Subcutaneous abdominal adipose tissue (tissue), 5 donors: ENCODE results near the gene GLDC.
A peak's percentile ranks its signal among the peaks of the same experiment; 100 is the strongest.

ENCODE experiments used
- H3K27ac ChIP-seq: one replicate; pipeline ENCODE4 v1.7.0; 2013; ENCODE audit warnings: low read depth, mild to moderate bottlenecking, inconsistent platforms, low read length, moderate library complexity
- H3K27me3 ChIP-seq, 5 donors: one replicate each; pipeline ENCODE4 v1.7.0; 2013; ENCODE audit warnings: low read length in 5 of 5, inconsistent platforms in 1 of 5; ENCODE audit not compliant: control insufficient read depth in 5 of 5, insufficient read depth in 4 of 5
- H3K36me3 ChIP-seq, 5 donors: one replicate each; pipeline ENCODE4 v1.7.0; 2013; ENCODE audit warnings: low read length in 5 of 5; ENCODE audit not compliant: control insufficient read depth in 5 of 5, insufficient read depth in 5 of 5
- H3K4me1 ChIP-seq, 5 donors: one replicate each; pipeline ENCODE4 v1.7.0; 2013; ENCODE audit warnings: low read length in 5 of 5, mild to moderate bottlenecking in 3 of 5, moderate library complexity in 1 of 5; ENCODE audit not compliant: control insufficient read depth in 5 of 5, insufficient read depth in 5 of 5
- H3K4me3 ChIP-seq, 5 donors: one replicate each; pipeline ENCODE4 v1.7.0; 2013; ENCODE audit warnings: low read length in 5 of 5, low read depth in 1 of 5
- H3K9ac ChIP-seq, 5 donors: one replicate each; pipeline ENCODE4 v1.7.0; 2013; ENCODE audit warnings: low read length in 5 of 5, mild to moderate bottlenecking in 4 of 5, moderate library complexity in 3 of 5
- H3K9me3 ChIP-seq, 5 donors: one replicate each; pipeline ENCODE4 v1.7.0; 2013; ENCODE audit warnings: low read length in 5 of 5; ENCODE audit not compliant: control insufficient read depth in 5 of 5
- donor health status: healthy.
- donor health status: healthy.
- donor health status: healthy.
- donor health status: healthy.
- donor health status: healthy.

Gene GLDC

GRCh38 chr9:6680797-6681146 is 35.2 kb upstream of the GLDC start:
- H3K4me3 ChIP-seq: peak overlapping the region; percentile 67 to 89 (median 83)
- H3K9ac ChIP-seq: peak overlapping the region; percentile 49 to 94 (median 90)
- no peaks in the 10 kb centered on the region for H3K27me3 ChIP-seq
- no peaks in the 10 kb centered on the region for H3K9me3 ChIP-seq
- H3K4me1 ChIP-seq: peaks cover 2 to 21% (median 18%) of the 10 kb centered on the region in 5 donors
- no peaks in the 10 kb centered on the region for H3K36me3 ChIP-seq
- H3K27ac ChIP-seq: peak overlapping the region; percentile 83

GRCh38 chr9:6677803-6678202 is 32.3 kb upstream of the GLDC start:
- Histone ChIP-seq H3K9me3 (no peaks in the 10 kb centered on the region), H3K4me3 (no peak overlapping the region), H3K27me3 (no peaks in the 10 kb centered on the region), H3K9ac (no peak overlapping the region), H3K4me1 (peaks cover 2 to 17% (median 16%) of the 10 kb centered on the region in 5 donors), H3K27ac (no peak overlapping the region), H3K36me3 (no peaks in the 10 kb centered on the region)

GRCh38 chr9:6676254-6676921 is 30.9 kb upstream of the GLDC start:
- H3K9me3 ChIP-seq: no peaks in the 10 kb centered on the region
- peak overlapping the region in 1 of 5 donors; percentile 4 for H3K9ac ChIP-seq
- no peak overlapping the region for H3K4me3 ChIP-seq
- H3K4me1 ChIP-seq: peaks cover 0 to 8% (median 5%) of the 10 kb centered on the region in 5 donors
- H3K36me3 ChIP-seq: no peaks in the 10 kb centered on the region
- H3K27me3 ChIP-seq: no peaks in the 10 kb centered on the region
- no peak overlapping the region for H3K27ac ChIP-seq

- peaks cover 0 to under 1% (median under 1%) of the 10 kb centered on the region in 5 donors for H3K4me1 ChIP-seq
- no peaks in the 10 kb centered on the region for H3K27me3 ChIP-seq
- H3K36me3 ChIP-seq: no peaks in the 10 kb centered on the region
- H3K9ac ChIP-seq: no peak overlapping the region
- no peaks in the 10 kb centered on the region for H3K9me3 ChIP-seq
- no peak overlapping the region for H3K27ac ChIP-seq
- H3K4me3 ChIP-seq: no peak overlapping the region
Observed at GRCh38 chr9:6675268-6675667, 29.7 kb upstream of the GLDC start.

- no peaks in the 10 kb centered on the region for H3K36me3 ChIP-seq
- no peak overlapping the region for H3K9ac ChIP-seq
- H3K9me3 ChIP-seq: no peaks in the 10 kb centered on the region
- no peak overlapping the region for H3K27ac ChIP-seq
- no peak overlapping the region for H3K4me3 ChIP-seq
- no peaks in the 10 kb centered on the region for H3K4me1 ChIP-seq
- no peaks in the 10 kb centered on the region for H3K27me3 ChIP-seq
Observed at GRCh38 chr9:6673326-6674025, 27.9 kb upstream of the GLDC start.

- no peak overlapping the region for H3K9ac ChIP-seq
- H3K27me3 ChIP-seq: no peaks in the 10 kb centered on the region
- H3K4me3 ChIP-seq: no peak overlapping the region
- no peaks in the 10 kb centered on the region for H3K9me3 ChIP-seq
- no peaks in the 10 kb centered on the region for H3K4me1 ChIP-seq
- H3K36me3 ChIP-seq: no peaks in the 10 kb centered on the region
- H3K27ac ChIP-seq: no peak overlapping the region
Observed at GRCh38 chr9:6672118-6672517, 26.6 kb upstream of the GLDC start.

- no peaks in the 10 kb centered on the region for H3K4me1 ChIP-seq
- H3K9ac ChIP-seq: no peak overlapping the region
- H3K36me3 ChIP-seq: no peaks in the 10 kb centered on the region
- H3K9me3 ChIP-seq: no peaks in the 10 kb centered on the region
- no peaks in the 10 kb centered on the region for H3K27me3 ChIP-seq
- H3K27ac ChIP-seq: no peak overlapping the region
- no peak overlapping the region for H3K4me3 ChIP-seq
Observed at GRCh38 chr9:6671416-6671815, 25.9 kb upstream of the GLDC start.

- Histone ChIP-seq H3K4me1 (no peaks in the 10 kb centered on the region), H3K9ac (no peak overlapping the region), H3K36me3 (no peaks in the 10 kb centered on the region)
Observed at GRCh38 chr9:6669881-6670280, 24.4 kb upstream of the GLDC start.

GRCh38 chr9:6667633-6668280 is 22.2 kb upstream of the GLDC start:
- no peak overlapping the region for H3K4me3 ChIP-seq
- no peak overlapping the region for H3K27ac ChIP-seq
- H3K27me3 ChIP-seq: no peaks in the 10 kb centered on the region
- H3K36me3 ChIP-seq: no peaks in the 10 kb centered on the region
- no peaks in the 10 kb centered on the region for H3K9me3 ChIP-seq
- no peak overlapping the region for H3K9ac ChIP-seq
- H3K4me1 ChIP-seq: no peaks in the 10 kb centered on the region

More at GRCh38 chr9:6669881-6670280, 24.4 kb upstream of the GLDC start:
- no peaks in the 10 kb centered on the region for H3K27me3 ChIP-seq
- H3K9me3 ChIP-seq: no peaks in the 10 kb centered on the region
- H3K27ac ChIP-seq: no peak overlapping the region
- no peak overlapping the region for H3K4me3 ChIP-seq

GRCh38 chr9:6667080-6667479 is 21.6 kb upstream of the GLDC start:
- Histone ChIP-seq H3K4me3 (no peak overlapping the region), H3K36me3 (no peaks in the 10 kb centered on the region), H3K4me1 (no peaks in the 10 kb centered on the region), H3K9me3 (no peaks in the 10 kb centered on the region), H3K27ac (no peak overlapping the region), H3K9ac (no peak overlapping the region), H3K27me3 (no peaks in the 10 kb centered on the region)
